Endothelial cell of umbilical vein (primary cell): ENCODE data around the gene INKA2. TPM values are rescaled to one million over a fixed set of nuclear protein-coding genes. Genes with fewer than 3 reads are reported as not detected.

ENCODE experiments used
- Bru-seq: library from RNA; stranded (reverse); fragments of 400-500 nt; gene quantifications from one replicate; lab custom pipeline; 2021; lab: Mats Ljungman, UMichigan
- BruChase-seq, 2 experiments: library from RNA; stranded (reverse); fragments of 400-500 nt; gene quantifications; one replicate each; lab custom pipeline; 2021; lab: Mats Ljungman, UMichigan
- BruUV-seq: library from RNA; stranded (reverse); fragments of 400-500 nt; replicated peaks from 2 replicates; lab custom pipeline; 2021; lab: Mats Ljungman, UMichigan
- CTCF ChIA-PET: fragments of 300-600, 350-600 bp; sonication (Branson Sonifier 250); formaldehyde crosslinking; loops from one replicate; lab custom pipeline; 2021; ENCODE audit warnings: antibody characterized with exemption, inconsistent platforms; lab: Charles Lee
- POLR2A ChIA-PET: fragments of 300-600, 350-600 bp; sonication (Branson Sonifier 250); formaldehyde crosslinking; loops from one replicate; lab custom pipeline; 2021; ENCODE audit warnings: antibody characterized with exemption, inconsistent platforms; lab: Charles Lee
- DNase-seq: peaks from one replicate; pipeline ENCODE4 v3.0.0-alpha.2; 2011; ENCODE audit warnings: low read depth, low spot score
- FAIRE-seq: peaks from 2 replicates; lab custom pipeline; 2011; peaks lifted over from hg19 to GRCh38; lab: Jason Lieb, UNC
- H2AFZ ChIP-seq: 2 replicates; pipeline ENCODE4 v1.6.0; 2012; ENCODE audit warnings: low read depth, low read length, control low read depth, inconsistent platforms
- H3K27ac ChIP-seq: 2 replicates; pipeline ENCODE4 v1.5.1; 2011; ENCODE audit warnings: low read depth, mild to moderate bottlenecking, control low read depth, low read length, moderate library complexity; ENCODE audit not compliant: insufficient read depth
- H3K27me3 ChIP-seq, 2 experiments: 2 replicates each; pipeline versions ENCODE4 v1.6.0 to v1.6.1; 2011; ENCODE audit warnings: low read length in 2 of 2, mixed read lengths in 1 of 2; ENCODE audit not compliant: control insufficient read depth in 2 of 2, insufficient read depth in 2 of 2
- H3K36me3 ChIP-seq, 2 experiments: 2 replicates in 1 of 2; 3 replicates in 1 of 2; pipeline ENCODE4 v1.5.1; 2011; ENCODE audit warnings: low read length in 2 of 2, mild to moderate bottlenecking in 1 of 2, moderate library complexity in 1 of 2; ENCODE audit not compliant: control insufficient read depth in 2 of 2, insufficient read depth in 2 of 2; ENCODE audit errors: extremely low read depth in 1 of 2
- H3K4me1 ChIP-seq: 3 replicates; pipeline ENCODE4 v1.5.1; 2011; ENCODE audit warnings: mild to moderate bottlenecking, low read length; ENCODE audit not compliant: control insufficient read depth, insufficient read depth; ENCODE audit errors: extremely low read depth
- H3K4me2 ChIP-seq: 2 replicates; pipeline ENCODE4 v1.6.1; 2011; ENCODE audit warnings: low read length, control low read depth, mixed read lengths; ENCODE audit not compliant: insufficient read depth
- H3K4me3 ChIP-seq, 3 experiments: fragments of 200-600 bp in 1 of 3; sonication (generic), shearing (Covaris generic) in 1 of 3; replicated peaks in 1 of 3; 2 replicates each; pipeline ENCODE4 v1.5.1; 2011 to 2016; ENCODE audit warnings: control low read depth in 3 of 3, low read length in 3 of 3, mild to moderate bottlenecking in 2 of 3, inconsistent platforms in 1 of 3, low read depth in 1 of 3, moderate library complexity in 1 of 3; ENCODE audit not compliant: insufficient read depth in 1 of 3
- H3K79me2 ChIP-seq: 2 replicates; pipeline ENCODE4 v1.6.0; 2012; ENCODE audit warnings: low read length, inconsistent platforms; ENCODE audit not compliant: control insufficient read depth, insufficient read depth
- H3K9ac ChIP-seq: replicated peaks from 2 replicates; pipeline ENCODE3; 2011; ENCODE audit warnings: low read length, control low read depth; ENCODE audit not compliant: insufficient read depth; ENCODE audit errors: extremely low read depth
- H3K9me1 ChIP-seq: replicated peaks from 3 replicates; pipeline ENCODE4 v1.6.0; 2011; ENCODE audit warnings: mild to moderate bottlenecking, low read length; ENCODE audit not compliant: control insufficient read depth, insufficient read depth; ENCODE audit errors: extremely low read depth
- H3K9me3 ChIP-seq: replicated peaks from 2 replicates; pipeline ENCODE4 v1.5.1; 2012; ENCODE audit warnings: low read length, inconsistent platforms; ENCODE audit not compliant: control insufficient read depth, insufficient read depth
- H4K20me1 ChIP-seq: replicated peaks from 2 replicates; pipeline ENCODE3; 2011; ENCODE audit warnings: mild to moderate bottlenecking, low read length; ENCODE audit not compliant: control insufficient read depth, insufficient read depth; ENCODE audit errors: extremely low read depth
- EZH2 ChIP-seq: IDR thresholded peaks from 2 replicates; pipeline ENCODE4 v1.6.1; 2012; ENCODE audit warnings: borderline replicate concordance, low read depth, mild to moderate bottlenecking, moderate library complexity, low read length, inconsistent platforms; ENCODE audit not compliant: severe bottlenecking
- FOS ChIP-seq: IDR thresholded peaks from 2 replicates; pipeline ENCODE4 v1.6.1; 2011; ENCODE audit warnings: mild to moderate bottlenecking, low read length, moderate library complexity, borderline replicate concordance; ENCODE audit not compliant: insufficient read depth
- GATA2 ChIP-seq: IDR thresholded peaks from 2 replicates; pipeline ENCODE4 v1.7.0; 2011; ENCODE audit warnings: low read depth, mild to moderate bottlenecking, moderate library complexity, mixed read lengths, low read length; ENCODE audit not compliant: insufficient read length, insufficient read depth
- JUN ChIP-seq: IDR thresholded peaks from 2 replicates; pipeline ENCODE4 v1.6.1; 2011; ENCODE audit warnings: borderline replicate concordance, low read depth; ENCODE audit not compliant: insufficient read length, insufficient read depth
- MYC ChIP-seq: IDR thresholded peaks from one replicate; pipeline ENCODE4 v1.6.1; 2011; ENCODE audit warnings: mild to moderate bottlenecking, low read depth, low read length
- POLR2A ChIP-seq: IDR thresholded peaks from 2 replicates; pipeline ENCODE4 v1.6.1; 2012; ENCODE audit warnings: low read depth, mild to moderate bottlenecking, control low read depth, low read length
- POLR2AphosphoS5 ChIP-seq: IDR thresholded peaks from 2 replicates; pipeline ENCODE4 v1.6.1; 2012; ENCODE audit warnings: low read depth, mild to moderate bottlenecking, control low read depth, low read length, moderate library complexity; ENCODE audit not compliant: insufficient read depth
- dilution Hi-C: fragments of 300-500 bp; cut with MboI; formaldehyde crosslinking; loops from one replicate; pipeline ENCODE4 v1.15.0; 2019; ENCODE audit warnings: low sequenced_read_pairs; ENCODE audit not compliant: extremely low pct_ligation_motif_present
- intact Hi-C: fragments of 100-400 bp; cut with micrococcal nuclease; formaldehyde crosslinking; loops from one replicate; pipeline ENCODE4 v1.10.0; 2022
- long read RNA-seq: library from polyadenylated mRNA; stranded (forward); transcript quantifications from one replicate; pipeline ENCODE4 v2.0.0, GENCODE V29; 2021
- polyA minus RNA-seq, 3 experiments: library from RNA; depleted of rRNA, polyadenylated mRNA; stranded (reverse); fragments of >200 nt; gene quantifications; 1 replicate in 1 of 3; 2 replicates in 2 of 3; pipeline ENCODE4 v1.2.3, GENCODE V29; 2011
- polyA plus RNA-seq, 4 experiments: library from polyadenylated mRNA; depleted of rRNA in 3 of 4; stranded (reverse) in 3 of 4; unstranded in 1 of 4; fragments of >200 nt; gene quantifications; 2 replicates each; pipeline versions ENCODE4 v1.2.1 to v1.2.3, GENCODE V29; 2011 to 2012; ENCODE audit warnings: missing spikeins in 1 of 4
- total RNA-seq: library from RNA; stranded (reverse); gene quantifications from 2 replicates; pipeline ENCODE4 v1.2.3, GENCODE V29; 2021
- TF ChIP-seq, protein P1 (sequence below): IDR thresholded peaks from 2 replicates; pipeline ENCODE4 v1.6.1; 2011; ENCODE audit not compliant: insufficient read depth, insufficient read length
- TF ChIP-seq, protein P2 (sequence below), 2 donors: IDR thresholded peaks; 1 replicate in 1 of 2; 2 replicates in 1 of 2; pipeline ENCODE4 v1.5.1; 2011; ENCODE audit warnings: low read length in 2 of 2, mild to moderate bottlenecking in 2 of 2, moderate library complexity in 2 of 2, control low read depth in 1 of 2, inconsistent platforms in 1 of 2, low read depth in 1 of 2; ENCODE audit not compliant: insufficient read depth in 1 of 2; ENCODE audit errors: extremely low read depth in 1 of 2

The INKA2 gene
- total RNA-seq, result 5.3 and 7.8 TPM in 2 replicates
- polyA plus RNA-seq, result 2.4 and 2.6 TPM in 2 replicates
- polyA plus RNA-seq (2011; cell fraction: cytosol; rRNA removed), result 1.9 and 2.1 TPM in 2 replicates
- polyA plus RNA-seq (2011; cell fraction: nucleus; rRNA removed), result 2.5 and 3.0 TPM in 2 replicates
- polyA plus RNA-seq (2012), result 3.7 and 5.2 TPM in 2 replicates
- polyA minus RNA-seq, result 4.3 and 5.4 TPM in 2 replicates
- polyA minus RNA-seq (2011; cell fraction: cytosol; rRNA and poly(A)+ RNA removed), result 0.72 TPM
- polyA minus RNA-seq (2011; cell fraction: nucleus; rRNA and poly(A)+ RNA removed), result 2.6 and 3.8 TPM in 2 replicates
- percentile 51 among the genes with signal in this experiment for Bru-seq, nascent RNA
- percentile 58 among the genes with signal in this experiment for BruChase-seq, experiment 1, labeled RNA remaining after a 6-hour chase
- BruChase-seq, experiment 2, labeled RNA remaining after a 2-hour chase, result percentile 55 among the genes with signal in this experiment
- long read RNA-seq, partial matches to known transcripts, result 0 of 7 reads
- long read RNA-seq, other reads (novel, unspliced or antisense), result 7 of 7 reads

DNA sequence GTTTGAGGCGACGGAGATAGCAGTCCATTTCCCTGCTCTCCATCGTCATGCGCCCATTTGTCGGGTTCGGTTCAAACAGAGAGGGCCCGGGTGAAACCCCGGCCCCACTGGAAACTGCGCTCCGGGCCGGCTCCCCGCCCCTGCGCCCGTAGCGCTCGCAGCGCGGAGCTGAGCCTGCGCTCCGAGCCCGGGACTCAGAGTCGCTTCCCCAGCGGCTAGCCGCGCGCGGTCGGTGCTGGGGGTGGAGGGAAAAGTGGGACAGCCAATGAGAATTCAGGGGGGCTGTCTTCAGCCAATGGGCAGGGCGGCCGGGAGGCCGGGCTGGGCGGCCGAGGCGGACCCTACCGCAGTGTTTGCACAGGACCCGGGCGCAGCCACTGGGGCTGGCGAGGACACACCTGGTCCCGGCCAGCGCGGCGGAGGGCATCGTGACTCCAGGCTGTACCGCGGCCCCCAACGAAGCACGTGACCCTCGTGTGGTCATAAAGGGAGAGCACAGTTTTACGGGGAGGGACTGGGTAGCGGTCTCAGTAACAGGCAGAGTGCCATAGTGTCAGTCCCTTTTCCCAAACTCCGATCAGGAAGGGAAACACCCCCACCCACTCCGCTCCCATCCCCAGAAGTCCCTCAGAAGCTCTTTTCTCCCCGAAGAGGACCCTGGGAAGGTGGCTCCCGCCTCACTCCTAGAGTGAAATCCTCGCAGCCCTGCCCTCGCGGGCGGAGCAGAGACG is at the start of gene INKA2:
INKA2 (minus strand) TSS at position 202 of the 731 bp plus-strand sequence; CDS start at position 49, 153 bp downstream.
- H2AFZ ChIP-seq, result peak within 1 kb of the TSS; percentile 87
- POLR2A ChIA-PET, result no interaction called here
- no peaks in the 10 kb centered on the region for H3K9me3 ChIP-seq
- H3K79me2 ChIP-seq, result no peaks in the 10 kb centered on the region
- DNase-seq (peak; percentile 89), FAIRE-seq (peak; percentile 91)
- no peaks in the 10 kb centered on the region for H4K20me1 ChIP-seq
- intact Hi-C loops, result loop anchor here (1.0 to 10.0 kb wide), 2 partner anchors 19 to 775 kb away; partner anchors contain the start of gene LRIF1
- BruUV-seq, result no TSS peak
- dilution Hi-C loops, result no loop called here
- peak within 1 kb of the TSS; percentile 50 to 68 (median 61) for H3K4me3 ChIP-seq
- H3K36me3 ChIP-seq, result no peaks in the 10 kb centered on the region
- peaks cover 4 to 6% of the 10 kb centered on the region in 2 experiments for H3K27me3 ChIP-seq
- peak within 1 kb of the TSS; percentile 89 for H3K4me2 ChIP-seq
- TF ChIP-seq JUN, result no peak
- TF ChIP-seq, protein P1, sequence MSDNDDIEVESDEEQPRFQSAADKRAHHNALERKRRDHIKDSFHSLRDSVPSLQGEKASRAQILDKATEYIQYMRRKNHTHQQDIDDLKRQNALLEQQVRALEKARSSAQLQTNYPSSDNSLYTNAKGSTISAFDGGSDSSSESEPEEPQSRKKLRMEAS, result peak; percentile 71
- peak within 1 kb of the TSS; percentile 69 for H3K9ac ChIP-seq
- CTCF ChIA-PET, result interaction anchor here (1.0 to 6.2 kb wide), 13 partner anchors 7 to 258 kb away, joined by 3 to 66 read pairs (median 5); partner anchors contain the start of gene DDX20
- peak within 1 kb of the TSS; percentile 47 for H3K27ac ChIP-seq
- no peaks in the 10 kb centered on the region for H3K9me1 ChIP-seq
- peaks cover 29% of the 10 kb centered on the region for H3K4me1 ChIP-seq

DNA sequence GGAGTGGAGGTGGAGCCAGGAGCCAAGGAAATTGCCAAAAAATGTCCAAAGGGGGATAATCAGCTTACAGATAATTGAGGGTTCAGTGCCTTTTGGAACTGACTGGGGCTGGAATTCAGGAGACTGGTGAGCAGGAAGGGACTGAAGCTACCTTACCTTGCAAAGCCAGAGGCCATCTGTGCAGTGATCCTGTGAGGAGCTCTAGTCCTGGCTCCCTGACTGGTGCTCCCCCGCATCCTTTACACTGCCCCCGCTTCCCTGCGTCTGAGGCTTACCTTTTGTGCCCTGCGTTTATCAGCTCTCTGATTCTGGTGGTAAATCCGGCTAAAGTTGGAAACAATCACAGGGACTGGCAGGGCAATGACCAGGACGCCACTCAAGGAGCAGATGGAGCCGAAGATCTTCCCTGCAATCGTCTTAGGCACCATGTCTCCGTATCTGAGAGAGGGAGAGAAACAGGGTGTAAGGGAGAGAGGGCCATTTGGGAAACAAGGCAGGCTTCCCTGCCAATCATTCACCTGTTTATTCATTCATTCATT is 47.5 kb upstream of the INKA2 start:
- Histone ChIP-seq H3K4me2 (no peak overlapping the region), H2AFZ (no peak overlapping the region), H3K9me1 (no peaks in the 10 kb centered on the region), H3K27me3 (peaks cover 8% of the 10 kb centered on the region in 2 experiments), H3K4me1 (no peaks in the 10 kb centered on the region), H3K4me3 (no peak overlapping the region), H3K36me3 (no peaks in the 10 kb centered on the region), H4K20me1 (no peaks in the 10 kb centered on the region), H3K79me2 (no peaks in the 10 kb centered on the region), H3K27ac (no peak overlapping the region), H3K9ac (no peak overlapping the region), H3K9me3 (no peaks in the 10 kb centered on the region)
- TF ChIP-seq, protein P2, sequence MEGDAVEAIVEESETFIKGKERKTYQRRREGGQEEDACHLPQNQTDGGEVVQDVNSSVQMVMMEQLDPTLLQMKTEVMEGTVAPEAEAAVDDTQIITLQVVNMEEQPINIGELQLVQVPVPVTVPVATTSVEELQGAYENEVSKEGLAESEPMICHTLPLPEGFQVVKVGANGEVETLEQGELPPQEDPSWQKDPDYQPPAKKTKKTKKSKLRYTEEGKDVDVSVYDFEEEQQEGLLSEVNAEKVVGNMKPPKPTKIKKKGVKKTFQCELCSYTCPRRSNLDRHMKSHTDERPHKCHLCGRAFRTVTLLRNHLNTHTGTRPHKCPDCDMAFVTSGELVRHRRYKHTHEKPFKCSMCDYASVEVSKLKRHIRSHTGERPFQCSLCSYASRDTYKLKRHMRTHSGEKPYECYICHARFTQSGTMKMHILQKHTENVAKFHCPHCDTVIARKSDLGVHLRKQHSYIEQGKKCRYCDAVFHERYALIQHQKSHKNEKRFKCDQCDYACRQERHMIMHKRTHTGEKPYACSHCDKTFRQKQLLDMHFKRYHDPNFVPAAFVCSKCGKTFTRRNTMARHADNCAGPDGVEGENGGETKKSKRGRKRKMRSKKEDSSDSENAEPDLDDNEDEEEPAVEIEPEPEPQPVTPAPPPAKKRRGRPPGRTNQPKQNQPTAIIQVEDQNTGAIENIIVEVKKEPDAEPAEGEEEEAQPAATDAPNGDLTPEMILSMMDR (IDR thresholded peaks at IDR 0.05; ENCODE audit: extremely low read depth in 1 of 2, insufficient read depth in 1 of 2, low read depth in 1 of 2, low read length in 2 of 2), result no peak
- TF ChIP-seq JUN (no peak), GATA2 (no peak), EZH2 (no peak), POLR2A (no peak), POLR2AphosphoS5 (no peak), FOS (no peak), MYC (no peak)
- TF ChIP-seq, protein P1, result no peak
- intact Hi-C loops, result no loop called here
- ChIA-PET POLR2A (no interaction called here), CTCF (no interaction called here)
- no TSS peak for BruUV-seq
- dilution Hi-C loops, result no loop called here
- no peak for FAIRE-seq
- DNase-seq, result no peak
